ENCODE results near the gene SLFN13.
"Not testable (repeated sequence)": the region's sequence is repeated elsewhere in the genome, so short reads cannot be mapped to it uniquely, and the experiment has no call there.

Gene SLFN13

GRCh38 chr17:35432176-35433074 lies 16.1 kb downstream of the SLFN13 start, which contains the start of gene SLFN12:
Gene SLFN12, minus strand, starts transcription at chr17:35432500. Its CDS starts 9,472 bp downstream, at chr17:35423028.
- no peak for DNase-seq (ENCODE audit: low spot score)
- peak within 1 kb of the TSS; percentile 57 to 93 for H3K27ac ChIP-seq
- peak within 1 kb of the TSS; percentile 88 for H3K4me3 ChIP-seq
- TF ChIP-seq, protein P1, sequence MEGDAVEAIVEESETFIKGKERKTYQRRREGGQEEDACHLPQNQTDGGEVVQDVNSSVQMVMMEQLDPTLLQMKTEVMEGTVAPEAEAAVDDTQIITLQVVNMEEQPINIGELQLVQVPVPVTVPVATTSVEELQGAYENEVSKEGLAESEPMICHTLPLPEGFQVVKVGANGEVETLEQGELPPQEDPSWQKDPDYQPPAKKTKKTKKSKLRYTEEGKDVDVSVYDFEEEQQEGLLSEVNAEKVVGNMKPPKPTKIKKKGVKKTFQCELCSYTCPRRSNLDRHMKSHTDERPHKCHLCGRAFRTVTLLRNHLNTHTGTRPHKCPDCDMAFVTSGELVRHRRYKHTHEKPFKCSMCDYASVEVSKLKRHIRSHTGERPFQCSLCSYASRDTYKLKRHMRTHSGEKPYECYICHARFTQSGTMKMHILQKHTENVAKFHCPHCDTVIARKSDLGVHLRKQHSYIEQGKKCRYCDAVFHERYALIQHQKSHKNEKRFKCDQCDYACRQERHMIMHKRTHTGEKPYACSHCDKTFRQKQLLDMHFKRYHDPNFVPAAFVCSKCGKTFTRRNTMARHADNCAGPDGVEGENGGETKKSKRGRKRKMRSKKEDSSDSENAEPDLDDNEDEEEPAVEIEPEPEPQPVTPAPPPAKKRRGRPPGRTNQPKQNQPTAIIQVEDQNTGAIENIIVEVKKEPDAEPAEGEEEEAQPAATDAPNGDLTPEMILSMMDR (IDR thresholded peaks at IDR 0.05), result no peak

DNA sequence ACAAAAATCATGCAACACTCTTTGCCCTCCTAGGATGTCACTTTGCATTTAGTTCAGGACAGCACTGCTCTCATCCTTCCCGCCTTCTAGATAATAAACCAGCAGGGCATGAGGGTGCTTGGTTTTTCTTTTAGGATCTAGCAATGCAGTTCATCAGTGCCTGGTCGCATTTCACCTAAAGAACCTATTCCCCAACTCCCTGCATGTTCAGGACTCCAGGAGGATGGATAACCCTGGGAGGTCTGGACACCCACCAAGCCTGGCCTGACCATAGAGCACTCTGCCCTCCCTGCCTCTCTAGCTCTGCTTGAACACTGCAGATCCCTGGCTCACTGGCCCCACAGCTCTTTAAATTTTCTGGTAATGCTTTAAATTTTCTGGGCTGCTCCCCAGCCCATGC lies 18.9 kb downstream of the SLFN13 start:
- TF ChIP-seq, protein P1 (IDR thresholded peaks at IDR 0.05), result no peak
- Histone ChIP-seq H3K27ac (no peak overlapping the region), H3K4me3 (no peak overlapping the region)
- DNase-seq (ENCODE audit: low spot score), result no peak

GRCh38 chr17:35428229-35428628 lies 20.3 kb downstream of the SLFN13 start:
- DNase-seq (ENCODE audit: low spot score), result no peak
- TF ChIP-seq, protein P1 (IDR thresholded peaks at IDR 0.05), result no peak
- Histone ChIP-seq H3K4me3 (no peak overlapping the region), H3K27ac (no peak overlapping the region)

DNA sequence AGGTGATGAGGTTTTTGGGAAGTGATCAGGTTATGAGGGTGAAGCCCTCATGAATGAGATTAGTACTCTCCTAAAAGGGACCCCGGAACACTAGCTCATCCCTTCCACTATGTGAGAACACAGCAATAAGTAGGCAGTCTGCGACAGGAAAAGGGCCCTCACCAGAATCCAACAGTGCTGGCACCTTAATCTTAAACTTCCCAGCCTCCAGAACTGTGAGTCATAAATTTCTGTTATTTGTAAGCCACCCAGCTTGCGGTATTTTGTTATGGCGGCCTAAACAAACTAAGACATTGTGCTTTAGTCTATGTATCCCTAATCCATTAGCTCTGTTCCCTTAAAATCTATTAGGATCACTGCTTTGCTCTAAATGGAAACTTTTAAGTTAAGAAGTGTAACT lies 24.8 kb downstream of the SLFN13 start:
- Histone ChIP-seq H3K27ac (no peak overlapping the region), H3K4me3 (no peak overlapping the region)
- no peak for DNase-seq (ENCODE audit: low spot score)
- TF ChIP-seq, protein P1 (IDR thresholded peaks at IDR 0.05), result no peak

- DNase-seq (ENCODE audit: low spot score); H3K4me3 ChIP-seq; H3K27ac ChIP-seq: not testable (repeated sequence)
Observed at GRCh38 chr17:35421069-35421468, 27.5 kb downstream of the SLFN13 start.

DNA sequence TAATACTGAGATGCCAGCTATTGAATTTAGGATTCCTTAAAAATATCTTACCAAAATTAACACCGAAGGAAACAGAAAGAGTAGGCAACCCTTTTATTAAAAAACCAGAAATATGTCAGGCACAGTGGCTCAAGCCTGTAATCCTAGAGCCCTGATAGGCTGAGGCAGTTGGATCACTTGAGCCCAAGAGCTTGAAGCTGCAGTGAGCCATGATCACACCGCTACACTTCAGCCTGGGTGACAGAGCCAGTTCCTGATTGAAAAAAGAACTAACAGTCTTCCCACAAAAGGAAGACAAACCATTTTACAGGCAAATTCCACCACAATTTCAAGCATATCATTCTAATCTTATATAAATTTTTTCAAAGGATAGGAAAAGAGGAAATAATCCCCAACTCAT lies 31.9 kb downstream of the SLFN13 start:
- H3K27ac ChIP-seq, result no peak overlapping the region
- DNase-seq (ENCODE audit: low spot score), result no peak
- TF ChIP-seq, protein P1 (IDR thresholded peaks at IDR 0.05), result no peak
- H3K4me3 ChIP-seq, result no peak overlapping the region

DNA sequence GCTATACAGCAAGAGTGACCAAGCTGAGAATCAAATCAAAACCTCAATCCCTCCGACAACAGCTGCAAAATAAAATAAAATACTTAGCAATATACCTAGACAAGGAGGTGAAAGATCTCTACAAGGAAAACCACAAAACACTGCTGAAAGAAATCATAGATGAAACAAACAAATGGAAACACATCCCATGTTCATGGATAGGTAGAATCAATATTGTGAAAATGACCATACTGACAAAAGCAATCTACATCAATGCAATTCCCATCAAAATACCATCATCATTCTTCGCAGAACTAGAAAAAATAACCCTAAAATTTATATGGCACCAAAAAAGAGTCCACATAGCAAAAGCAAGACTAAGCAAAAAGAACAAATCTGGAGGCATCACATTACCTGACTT lies 33.9 kb downstream of the SLFN13 start:
- DNase-seq (ENCODE audit: low spot score); H3K27ac ChIP-seq; H3K4me3 ChIP-seq: not testable (repeated sequence)

GRCh38 chr17:35414247-35414646 lies 34.3 kb downstream of the SLFN13 start:
- H3K27ac ChIP-seq, result no peak overlapping the region
- no peak overlapping the region for H3K4me3 ChIP-seq
- TF ChIP-seq, protein P1 (IDR thresholded peaks at IDR 0.05), result no peak
- DNase-seq (ENCODE audit: low spot score), result no peak

Data from coronary artery (tissue), 2 donors.